H9 (cell line): ENCODE data around the gene ZNF677. TPM values are rescaled to one million over a fixed set of nuclear protein-coding genes. Genes with fewer than 3 reads are reported as not detected.

Experiments
- DNase-seq: peaks from one replicate; pipeline ENCODE4 v3.0.0-alpha.2; 2017
- H2AFZ ChIP-seq: one replicate; pipeline ENCODE4 v1.6.1; 2013; ENCODE audit warnings: mild to moderate bottlenecking, low read length, control low read depth, moderate library complexity
- H2AK5ac ChIP-seq: 2 replicates; pipeline ENCODE4 v1.6.1; 2013; ENCODE audit warnings: low read length, control low read depth, mixed read lengths; ENCODE audit not compliant: insufficient read length
- H2BK120ac ChIP-seq: one replicate; pipeline ENCODE4 v1.6.1; 2013; ENCODE audit warnings: low read depth, mild to moderate bottlenecking, low read length, control low read depth, inconsistent platforms; ENCODE audit not compliant: poor library complexity, severe bottlenecking
- H2BK12ac ChIP-seq: 2 replicates; pipeline ENCODE4 v1.6.1; 2013; ENCODE audit warnings: low read length, control low read depth, mixed read lengths, low read depth; ENCODE audit not compliant: insufficient read length
- H2BK15ac ChIP-seq: 2 replicates; pipeline ENCODE4 v1.6.1; 2013; ENCODE audit warnings: low read depth, low read length, control low read depth
- H2BK20ac ChIP-seq: one replicate; pipeline ENCODE4 v1.6.1; 2013; ENCODE audit warnings: low read depth, mild to moderate bottlenecking, low read length, control low read depth, inconsistent platforms; ENCODE audit not compliant: poor library complexity, severe bottlenecking
- H2BK5ac ChIP-seq: 2 replicates; pipeline ENCODE4 v1.6.1; 2013; ENCODE audit warnings: low read length, control low read depth, mixed read lengths; ENCODE audit not compliant: insufficient read length
- H3K14ac ChIP-seq: 2 replicates; pipeline ENCODE4 v1.6.1; 2013; ENCODE audit warnings: low read length, control low read depth; ENCODE audit not compliant: insufficient read depth
- H3K18ac ChIP-seq: 2 replicates; pipeline ENCODE4 v1.6.1; 2013; ENCODE audit warnings: low read depth, mild to moderate bottlenecking, mixed read lengths, low read length, control low read depth; ENCODE audit not compliant: insufficient read length
- H3K23ac ChIP-seq: 2 replicates; pipeline ENCODE4 v1.6.1; 2013; ENCODE audit warnings: low read length, control low read depth, mixed read lengths, low read depth; ENCODE audit not compliant: insufficient read length
- H3K23me2 ChIP-seq: 2 replicates; pipeline ENCODE4 v1.6.1; 2013; ENCODE audit warnings: low read depth, mild to moderate bottlenecking, mixed read lengths, low read length, control low read depth; ENCODE audit not compliant: insufficient read length, poor library complexity, severe bottlenecking
- H3K27ac ChIP-seq: 2 replicates; pipeline ENCODE4 v1.5.1; 2013; ENCODE audit warnings: low read length, control low read depth, mixed read lengths, low read depth; ENCODE audit not compliant: insufficient read length
- H3K27me3 ChIP-seq: 2 replicates; pipeline ENCODE4 v1.6.1; 2013; ENCODE audit warnings: low read length, control low read depth, inconsistent platforms; ENCODE audit not compliant: insufficient read depth
- H3K4ac ChIP-seq: 2 replicates; pipeline ENCODE4 v1.6.1; 2013; ENCODE audit warnings: low read depth, mild to moderate bottlenecking, control low read depth, inconsistent platforms, low read length, moderate library complexity
- H3K4me1 ChIP-seq: 2 replicates; pipeline ENCODE4 v1.6.1; 2013; ENCODE audit warnings: low read length, control low read depth, inconsistent platforms; ENCODE audit not compliant: insufficient read depth
- H3K4me2 ChIP-seq: 2 replicates; pipeline ENCODE4 v1.6.1; 2013; ENCODE audit warnings: low read length, control low read depth, mixed read lengths; ENCODE audit not compliant: insufficient read length, insufficient read depth
- H3K56ac ChIP-seq: 2 replicates; pipeline ENCODE4 v1.6.1; 2013; ENCODE audit warnings: low read depth, mild to moderate bottlenecking, mixed read lengths, low read length, control low read depth; ENCODE audit not compliant: insufficient read length
- H3K79me1 ChIP-seq: 2 replicates; pipeline ENCODE4 v1.6.1; 2013; ENCODE audit warnings: low read depth, mild to moderate bottlenecking, moderate library complexity, low read length, control low read depth, inconsistent platforms; ENCODE audit not compliant: insufficient read depth, poor library complexity, severe bottlenecking
- H3K79me2 ChIP-seq: 2 replicates; pipeline ENCODE4 v1.6.1; 2013; ENCODE audit warnings: low read length, control low read depth, inconsistent platforms; ENCODE audit not compliant: insufficient read depth
- H3K9ac ChIP-seq: 2 replicates; pipeline ENCODE4 v1.6.1; 2013; ENCODE audit warnings: low read length, control low read depth, mixed read lengths; ENCODE audit not compliant: insufficient read length; ENCODE audit errors: extremely low read depth
- H3K9me3 ChIP-seq: one replicate; pipeline ENCODE4 v1.6.1; 2013; ENCODE audit warnings: low read depth, low read length, inconsistent platforms; ENCODE audit not compliant: control insufficient read depth
- H3T11ph ChIP-seq: one replicate; pipeline ENCODE4 v1.6.1; 2013; ENCODE audit warnings: mild to moderate bottlenecking, low read length, control low read depth, inconsistent platforms
- H4K20me1 ChIP-seq: one replicate; pipeline ENCODE4 v1.6.1; 2013; ENCODE audit not compliant: control insufficient read depth, insufficient read length, insufficient read depth
- H4K5ac ChIP-seq: 2 replicates; pipeline ENCODE4 v1.6.1; 2013; ENCODE audit warnings: low read depth, mild to moderate bottlenecking, mixed read lengths, low read length, control low read depth; ENCODE audit not compliant: insufficient read length
- H4K8ac ChIP-seq: replicated peaks from 2 replicates; pipeline ENCODE4 v1.6.1; 2013; ENCODE audit warnings: low read length, control low read depth, mixed read lengths, low read depth; ENCODE audit not compliant: insufficient read length
- H4K91ac ChIP-seq: 2 replicates; pipeline ENCODE4 v1.6.1; 2013; ENCODE audit warnings: low read depth, mild to moderate bottlenecking, moderate library complexity, mixed read lengths, low read length, control low read depth; ENCODE audit not compliant: insufficient read length
- H3K27ac Mint-ChIP-seq, 3 experiments: 2 replicates in 2 of 3; 3 replicates in 1 of 3; pipeline ENCODE4 v1.8.0; 2020 to 2021; ENCODE audit warnings: mixed read lengths in 3 of 3, mild to moderate bottlenecking in 1 of 3, moderate library complexity in 1 of 3
- H3K27me3 Mint-ChIP-seq: 2 replicates; pipeline ENCODE4 v1.8.0; 2021; ENCODE audit warnings: low read depth, mild to moderate bottlenecking, moderate library complexity, mixed read lengths
- H3K36me3 Mint-ChIP-seq, 3 experiments: 2 replicates in 2 of 3; 3 replicates in 1 of 3; pipeline ENCODE4 v1.8.0; 2020 to 2021; ENCODE audit warnings: low read depth in 3 of 3, mixed read lengths in 3 of 3; ENCODE audit not compliant: insufficient read depth in 1 of 3
- H3K4me1 Mint-ChIP-seq, 2 experiments: 2 replicates each; pipeline ENCODE4 v1.8.0; 2020; ENCODE audit warnings: mixed read lengths in 2 of 2
- H3K4me3 Mint-ChIP-seq, 2 experiments: 2 replicates in 1 of 2; 3 replicates in 1 of 2; pipeline ENCODE4 v1.8.0; 2020 to 2021; ENCODE audit warnings: mild to moderate bottlenecking in 2 of 2, mixed read lengths in 2 of 2, moderate library complexity in 1 of 2
- H3K9me3 Mint-ChIP-seq, 2 experiments: 2 replicates in 1 of 2; 3 replicates in 1 of 2; pipeline ENCODE4 v1.8.0; 2020; ENCODE audit warnings: mild to moderate bottlenecking in 2 of 2, mixed read lengths in 2 of 2, moderate library complexity in 1 of 2
- CTCF ChIP-seq: fragments of 200-600 bp; sonication (generic); conservative IDR thresholded peaks from 3 replicates; pipeline ENCODE4 v1.8.0; 2021; ENCODE audit warnings: antibody characterized with exemption, mild to moderate bottlenecking
- WGBS: extraction: QIAGEN DNeasy Blood & Tissue Kit; methylation state at CpG from one replicate; pipeline ENCODE4 v1.1.7; 2013; ENCODE audit warnings: missing lambda C conversion rate, low lambda C conversion rate, mixed read lengths; ENCODE audit not compliant: insufficient read length; ENCODE audit errors: extremely low coverage; 5-methylcytosine and 5-hydroxymethylcytosine counted together
- total RNA-seq: library from RNA; stranded (reverse); gene quantifications from 2 replicates; pipeline ENCODE4 v1.2.1, GENCODE V29; 2021

Gene ZNF677
- total RNA-seq, 1 experiment from 2014 or later: 39.3 TPM

GRCh38 chr19:53246498-53246897 is 8.2 kb downstream of the ZNF677 start:
- H3K27ac ChIP-seq: no peak overlapping the region
- peaks cover 83 to 99% (median 97%) of the 10 kb centered on the region in 3 experiments for H3K36me3 Mint-ChIP-seq
- H3K27me3 Mint-ChIP-seq: no peaks in the 10 kb centered on the region
- no peak for TF ChIP-seq CTCF
- H3K27ac Mint-ChIP-seq: no peak overlapping the region
- no peak overlapping the region for H3K4ac ChIP-seq
- H3K18ac ChIP-seq: no peak overlapping the region
- no peaks in the 10 kb centered on the region for H4K20me1 ChIP-seq
- no peak overlapping the region for H3K23ac ChIP-seq
- H3K56ac ChIP-seq: no peak overlapping the region
- no peak overlapping the region for H2BK5ac ChIP-seq
- no peak overlapping the region for H3K4me2 ChIP-seq
- H4K91ac ChIP-seq: no peak overlapping the region
- H2BK20ac ChIP-seq: no peak overlapping the region
- no peak overlapping the region for H3T11ph ChIP-seq
- no peaks in the 10 kb centered on the region for H3K4me1 ChIP-seq
- H3K23me2 ChIP-seq: no peaks in the 10 kb centered on the region
- no peak overlapping the region for H2BK120ac ChIP-seq
- WGBS: no CpG with 5 or more reads among the region's 1 CpG
- H2AK5ac ChIP-seq: no peak overlapping the region
- H4K5ac ChIP-seq: no peak overlapping the region
- no peak overlapping the region for H3K4me3 Mint-ChIP-seq
- H3K9me3 Mint-ChIP-seq: peaks cover 88 to 90% of the 10 kb centered on the region in 2 experiments
- H3K14ac ChIP-seq: no peak overlapping the region
- no peaks in the 10 kb centered on the region for H3K4me1 Mint-ChIP-seq
- no peak overlapping the region for H4K8ac ChIP-seq
- no peak overlapping the region for H2BK12ac ChIP-seq
- no peaks in the 10 kb centered on the region for H3K27me3 ChIP-seq
- peaks cover 36% of the 10 kb centered on the region for H3K9me3 ChIP-seq
- H3K79me1 ChIP-seq: no peaks in the 10 kb centered on the region
- no peak overlapping the region for H2AFZ ChIP-seq
- no peak for DNase-seq
- no peaks in the 10 kb centered on the region for H3K79me2 ChIP-seq
- no peak overlapping the region for H2BK15ac ChIP-seq
- no peak overlapping the region for H3K9ac ChIP-seq
